ENCODE data around the gene AKAP6. TPM values are rescaled to one million over a fixed set of nuclear protein-coding genes. Genes with fewer than 3 reads are reported as not detected.

AKAP6 gene
- total RNA-seq, 1 donor from 2014 or later = 2.8 TPM

DNA sequence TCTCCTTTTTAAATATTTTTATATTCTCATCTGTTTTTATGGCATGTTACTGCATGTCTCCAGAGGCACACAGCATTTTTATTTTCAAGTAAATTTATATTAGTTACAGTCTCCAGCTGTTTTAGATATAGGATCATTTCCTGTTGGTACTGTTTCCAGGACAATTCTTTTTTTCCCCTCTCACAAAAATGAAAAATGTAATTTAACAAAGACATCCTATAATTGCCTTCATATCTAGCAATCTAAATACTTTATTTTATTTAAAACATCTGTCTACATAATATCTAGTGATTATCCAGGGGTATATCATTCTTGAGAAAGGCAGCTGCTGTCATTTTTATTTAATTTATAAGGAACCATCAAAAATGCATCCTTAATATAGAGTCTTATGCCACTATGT is 337.2 kb downstream of the AKAP6 start:
- Histone ChIP-seq H3K9ac (ENCODE audit: low read length) (no peak overlapping the region), H3K27me3 (ENCODE audit: insufficient read depth, low read length) (no peaks in the 10 kb centered on the region), H3K9me3 (ENCODE audit: insufficient read depth, low read depth, low read length) (no peaks in the 10 kb centered on the region), H3K27ac (ENCODE audit: low read depth, low read length) (no peak overlapping the region), H3K36me3 (ENCODE audit: insufficient read depth, low read length) (no peaks in the 10 kb centered on the region), H3K79me2 (ENCODE audit: insufficient read depth, low read length) (no peaks in the 10 kb centered on the region), H3K4me3 (ENCODE audit: insufficient read depth, low read depth, low read length) (no peak overlapping the region), H2AFZ (ENCODE audit: low read depth, low read length) (no peak overlapping the region), H3K4me2 (ENCODE audit: low read length) (no peak overlapping the region), H3K4me1 (ENCODE audit: insufficient read depth, low read length) (no peaks in the 10 kb centered on the region), H4K20me1 (ENCODE audit: insufficient read depth, low read length) (no peaks in the 10 kb centered on the region)
- DNase-seq (ENCODE audit: low read depth) (no peak), FAIRE-seq (no peak)
- peaks cover 8% of the 10 kb centered on the region for H3K4me1 Mint-ChIP-seq (ENCODE audit: low read depth, unreplicated experiment)
- H3K36me3 Mint-ChIP-seq (ENCODE audit: low read depth, unreplicated experiment) = no peaks in the 10 kb centered on the region
- H3K27me3 Mint-ChIP-seq (ENCODE audit: low read depth, unreplicated experiment) = no peaks in the 10 kb centered on the region
- H3K4me3 Mint-ChIP-seq (ENCODE audit: unreplicated experiment) = no peak overlapping the region
- TF ChIP-seq, protein P1, sequence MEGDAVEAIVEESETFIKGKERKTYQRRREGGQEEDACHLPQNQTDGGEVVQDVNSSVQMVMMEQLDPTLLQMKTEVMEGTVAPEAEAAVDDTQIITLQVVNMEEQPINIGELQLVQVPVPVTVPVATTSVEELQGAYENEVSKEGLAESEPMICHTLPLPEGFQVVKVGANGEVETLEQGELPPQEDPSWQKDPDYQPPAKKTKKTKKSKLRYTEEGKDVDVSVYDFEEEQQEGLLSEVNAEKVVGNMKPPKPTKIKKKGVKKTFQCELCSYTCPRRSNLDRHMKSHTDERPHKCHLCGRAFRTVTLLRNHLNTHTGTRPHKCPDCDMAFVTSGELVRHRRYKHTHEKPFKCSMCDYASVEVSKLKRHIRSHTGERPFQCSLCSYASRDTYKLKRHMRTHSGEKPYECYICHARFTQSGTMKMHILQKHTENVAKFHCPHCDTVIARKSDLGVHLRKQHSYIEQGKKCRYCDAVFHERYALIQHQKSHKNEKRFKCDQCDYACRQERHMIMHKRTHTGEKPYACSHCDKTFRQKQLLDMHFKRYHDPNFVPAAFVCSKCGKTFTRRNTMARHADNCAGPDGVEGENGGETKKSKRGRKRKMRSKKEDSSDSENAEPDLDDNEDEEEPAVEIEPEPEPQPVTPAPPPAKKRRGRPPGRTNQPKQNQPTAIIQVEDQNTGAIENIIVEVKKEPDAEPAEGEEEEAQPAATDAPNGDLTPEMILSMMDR (IDR thresholded peaks at IDR 0.05; ENCODE audit: insufficient read depth, low read depth, low read length) = no peak
- H3K9me3 Mint-ChIP-seq (ENCODE audit: unreplicated experiment) = no peaks in the 10 kb centered on the region
- no peak overlapping the region for H3K27ac Mint-ChIP-seq (ENCODE audit: unreplicated experiment)

DNA sequence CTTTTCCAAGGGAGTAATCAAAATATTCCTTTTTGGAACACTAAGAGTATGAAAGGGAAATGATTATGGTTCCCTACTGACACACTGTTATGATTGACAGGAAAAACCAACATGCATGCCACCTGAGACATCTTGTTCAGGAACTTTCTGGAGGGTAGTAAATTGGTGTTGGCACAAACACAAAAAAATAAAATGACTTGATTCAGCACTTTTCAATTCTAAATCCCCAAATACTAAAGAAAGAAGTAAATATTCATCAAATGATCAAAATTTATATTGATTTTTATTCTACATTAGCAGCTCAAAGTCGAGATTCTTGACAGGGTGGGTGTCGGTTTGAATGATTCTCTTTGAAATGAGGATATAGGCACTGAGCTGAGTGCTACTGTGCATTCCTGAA is 338.2 kb downstream of the AKAP6 start:
- Histone ChIP-seq H3K4me3 (ENCODE audit: insufficient read depth, low read depth, low read length) (no peak overlapping the region), H3K4me1 (ENCODE audit: insufficient read depth, low read length) (no peaks in the 10 kb centered on the region), H3K79me2 (ENCODE audit: insufficient read depth, low read length) (no peaks in the 10 kb centered on the region), H3K9me3 (ENCODE audit: insufficient read depth, low read depth, low read length) (no peaks in the 10 kb centered on the region), H3K9ac (ENCODE audit: low read length) (no peak overlapping the region), H3K27ac (ENCODE audit: low read depth, low read length) (no peak overlapping the region), H3K36me3 (ENCODE audit: insufficient read depth, low read length) (no peaks in the 10 kb centered on the region), H4K20me1 (ENCODE audit: insufficient read depth, low read length) (no peaks in the 10 kb centered on the region), H3K4me2 (ENCODE audit: low read length) (no peak overlapping the region), H3K27me3 (ENCODE audit: insufficient read depth, low read length) (no peaks in the 10 kb centered on the region), H2AFZ (ENCODE audit: low read depth, low read length) (no peak overlapping the region)
- FAIRE-seq = peak; percentile 23
- Mint-ChIP-seq H3K36me3 (ENCODE audit: low read depth, unreplicated experiment) (no peaks in the 10 kb centered on the region), H3K27ac (ENCODE audit: unreplicated experiment) (no peak overlapping the region), H3K27me3 (ENCODE audit: low read depth, unreplicated experiment) (no peaks in the 10 kb centered on the region), H3K9me3 (ENCODE audit: unreplicated experiment) (no peaks in the 10 kb centered on the region), H3K4me3 (ENCODE audit: unreplicated experiment) (no peak overlapping the region), H3K4me1 (ENCODE audit: low read depth, unreplicated experiment) (peaks cover 6% of the 10 kb centered on the region)
- DNase-seq (ENCODE audit: low read depth) = no peak
- TF ChIP-seq, protein P1 (IDR thresholded peaks at IDR 0.05; ENCODE audit: insufficient read depth, low read depth, low read length) = no peak
- TF ChIP-seq EZH2 (IDR thresholded peaks at IDR 0.05; ENCODE audit: insufficient read depth, low read length) = no peak

DNA sequence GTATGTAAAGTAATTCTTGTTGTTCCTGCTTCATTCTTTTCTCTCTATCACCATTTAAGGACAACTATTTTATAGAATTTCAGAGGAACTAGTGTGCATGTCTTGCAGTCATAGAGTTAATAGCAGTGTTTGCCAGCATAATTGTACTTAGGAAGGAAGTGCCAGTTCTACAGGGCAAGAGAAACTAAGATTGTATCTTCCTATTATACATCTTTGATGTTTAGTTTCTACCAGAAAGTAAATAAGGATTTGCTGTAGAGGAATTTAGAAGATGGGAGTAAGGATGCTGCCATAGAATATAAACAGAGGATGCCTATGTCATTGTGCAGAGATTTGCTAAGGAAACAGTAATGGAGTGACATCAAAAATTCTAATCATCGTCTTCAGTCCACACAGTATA is 338.7 kb downstream of the AKAP6 start:
- DNase-seq (ENCODE audit: low read depth) = no peak
- Histone ChIP-seq H3K4me2 (ENCODE audit: low read length) (no peak overlapping the region), H3K9me3 (ENCODE audit: insufficient read depth, low read depth, low read length) (no peaks in the 10 kb centered on the region), H3K4me1 (ENCODE audit: insufficient read depth, low read length) (no peaks in the 10 kb centered on the region), H2AFZ (ENCODE audit: low read depth, low read length) (no peak overlapping the region), H3K27ac (ENCODE audit: low read depth, low read length) (no peak overlapping the region), H3K9ac (ENCODE audit: low read length) (no peak overlapping the region), H3K27me3 (ENCODE audit: insufficient read depth, low read length) (no peaks in the 10 kb centered on the region), H3K4me3 (ENCODE audit: insufficient read depth, low read depth, low read length) (no peak overlapping the region), H4K20me1 (ENCODE audit: insufficient read depth, low read length) (no peaks in the 10 kb centered on the region), H3K36me3 (ENCODE audit: insufficient read depth, low read length) (no peaks in the 10 kb centered on the region), H3K79me2 (ENCODE audit: insufficient read depth, low read length) (no peaks in the 10 kb centered on the region)
- Mint-ChIP-seq H3K27me3 (ENCODE audit: low read depth, unreplicated experiment) (no peaks in the 10 kb centered on the region), H3K9me3 (ENCODE audit: unreplicated experiment) (no peaks in the 10 kb centered on the region), H3K27ac (ENCODE audit: unreplicated experiment) (no peak overlapping the region), H3K4me3 (ENCODE audit: unreplicated experiment) (no peak overlapping the region), H3K36me3 (ENCODE audit: low read depth, unreplicated experiment) (no peaks in the 10 kb centered on the region), H3K4me1 (ENCODE audit: low read depth, unreplicated experiment) (peaks cover 2% of the 10 kb centered on the region)
- no peak for FAIRE-seq
- no peak for TF ChIP-seq EZH2 (IDR thresholded peaks at IDR 0.05; ENCODE audit: insufficient read depth, low read length)
- TF ChIP-seq, protein P1 (IDR thresholded peaks at IDR 0.05; ENCODE audit: insufficient read depth, low read depth, low read length) = no peak
